Liver (tissue), 3 donors: ENCODE measurements around the gene CEBPG.

Experiments
- ATF3 ChIP-seq: IDR thresholded peaks from 2 replicates; pipeline ENCODE4 v1.6.1; 2016; ENCODE audit warnings: antibody characterized with exemption
- CTCF ChIP-seq: fragments of 150-350 bp; IDR thresholded peaks from 2 replicates; pipeline ENCODE4 v1.5.1; 2017; ENCODE audit warnings: improper control_type of control experiment, low read depth, low read length; ENCODE audit not compliant: missing input control
- MAX ChIP-seq: IDR thresholded peaks from 2 replicates; pipeline ENCODE4 v1.6.1; 2016; ENCODE audit warnings: antibody characterized with exemption
- RAD21 ChIP-seq, 2 donors: IDR thresholded peaks; 2 replicates each; pipeline ENCODE4 v1.6.1; 2016; ENCODE audit warnings: antibody characterized with exemption in 2 of 2, mild to moderate bottlenecking in 2 of 2
- REST ChIP-seq: IDR thresholded peaks from 2 replicates; pipeline ENCODE4 v1.6.1; 2016; ENCODE audit warnings: antibody characterized with exemption, mild to moderate bottlenecking
- SP1 ChIP-seq: IDR thresholded peaks from 2 replicates; pipeline ENCODE4 v1.6.1; 2018; ENCODE audit warnings: antibody characterized with exemption, mild to moderate bottlenecking
- TAF1 ChIP-seq: conservative IDR thresholded peaks from 2 replicates; pipeline ENCODE4 v1.6.1; 2016; ENCODE audit warnings: antibody characterized with exemption, mild to moderate bottlenecking
- donor health status: healthy.
- donor health status: healthy.

GRCh38 chr19:33426621-33427361 is 53.3 kb downstream of the CEBPG start:
- TF ChIP-seq REST (no peak), CTCF (no peak), SP1 (no peak), MAX (no peak), RAD21 (IDR thresholded peaks at IDR 0.05) (no peak), TAF1 (no peak), ATF3 (no peak)
